HG03175 (cell line): Measurements from ENCODE around the gene RUNX1.

Experiments used
- ATAC-seq: cut with Tn5 transposase; IDR thresholded peaks from one replicate; pipeline ENCODE4 v1.9.1; 2021; ENCODE audit warnings: mild to moderate bottlenecking, moderate library complexity; ENCODE audit not compliant: unreplicated experiment

RUNX1 gene

DNA sequence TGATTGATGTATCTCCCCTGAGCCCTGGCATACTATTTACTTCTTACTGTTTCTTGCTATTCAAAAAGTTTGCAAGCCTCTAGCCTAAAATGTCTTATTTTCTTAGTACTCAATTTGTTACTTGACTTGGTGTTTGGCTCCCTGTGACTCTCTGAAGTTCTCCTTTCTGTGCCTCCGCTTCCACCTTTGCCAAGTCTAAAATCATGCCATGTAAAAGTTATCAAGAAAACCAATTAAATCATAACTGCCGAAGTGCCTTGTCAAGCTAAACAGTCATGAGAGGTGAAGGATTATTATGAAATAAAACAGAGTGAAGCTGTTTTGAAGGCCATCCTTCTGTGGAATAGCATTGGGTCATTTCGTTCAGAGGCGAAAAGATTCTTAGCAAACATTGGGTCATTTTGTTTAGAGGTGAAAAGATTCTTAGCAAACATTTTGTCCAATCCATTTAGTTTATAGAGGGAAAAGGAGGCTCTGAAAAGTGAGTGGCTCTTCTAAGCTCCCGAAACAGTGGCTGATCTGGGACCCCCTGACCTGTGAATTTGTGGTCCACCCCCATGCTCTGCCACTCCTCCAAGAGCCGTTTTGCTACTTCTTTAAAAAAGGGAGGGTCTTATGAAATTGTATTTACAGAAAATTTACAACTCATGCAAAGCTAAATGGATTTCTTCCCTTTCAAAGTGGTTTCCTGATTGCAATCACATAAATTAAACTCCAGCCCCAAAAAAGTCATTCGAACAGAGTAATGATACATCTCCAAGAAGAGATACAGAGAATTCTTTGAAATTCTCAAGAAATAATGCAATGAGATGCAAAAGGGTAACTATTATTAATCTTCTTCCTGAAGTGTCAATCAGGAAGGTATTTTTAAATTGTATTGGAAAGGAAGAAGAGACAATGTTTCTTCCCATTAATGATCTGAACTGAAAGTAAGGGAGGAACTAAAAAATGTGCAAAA is 141.4 kb downstream of the RUNX1 start:
- ATAC-seq, result no peak

DNA sequence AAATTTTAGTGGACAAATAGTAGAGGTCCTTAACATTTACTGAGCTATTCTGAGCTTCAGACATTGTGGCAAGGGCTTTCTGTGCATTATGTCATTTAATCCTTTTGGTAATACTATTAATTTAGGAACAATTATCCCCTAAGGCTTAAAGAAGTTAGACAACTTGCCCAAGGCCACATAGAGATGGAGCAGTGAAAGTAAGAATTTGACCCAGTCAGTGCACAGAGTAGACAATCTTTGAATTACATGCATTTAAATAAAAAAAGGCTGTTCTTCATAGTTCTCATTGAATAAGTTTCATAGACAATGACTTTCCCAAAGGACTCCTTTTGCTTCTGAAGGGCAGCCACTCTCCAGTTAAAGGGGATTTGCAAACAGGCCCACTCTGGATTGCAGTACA is 142.7 kb downstream of the RUNX1 start:
- no peak for ATAC-seq

DNA sequence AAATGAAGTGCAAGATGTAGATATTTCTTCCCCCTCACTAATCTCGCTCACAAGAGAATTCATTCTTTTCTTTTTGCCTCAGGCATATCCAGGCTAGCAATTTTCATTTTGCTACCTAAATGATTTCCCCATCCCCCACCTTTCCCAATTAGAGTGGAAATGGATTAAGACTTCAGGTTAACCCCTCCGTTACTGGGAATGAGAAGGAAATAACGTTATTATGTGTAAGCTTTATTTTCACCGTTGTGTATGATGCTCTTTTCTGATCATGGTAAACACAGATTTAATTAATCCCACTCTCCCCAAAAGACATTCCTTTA is 143.9 kb downstream of the RUNX1 start:
- ATAC-seq, result no peak

DNA sequence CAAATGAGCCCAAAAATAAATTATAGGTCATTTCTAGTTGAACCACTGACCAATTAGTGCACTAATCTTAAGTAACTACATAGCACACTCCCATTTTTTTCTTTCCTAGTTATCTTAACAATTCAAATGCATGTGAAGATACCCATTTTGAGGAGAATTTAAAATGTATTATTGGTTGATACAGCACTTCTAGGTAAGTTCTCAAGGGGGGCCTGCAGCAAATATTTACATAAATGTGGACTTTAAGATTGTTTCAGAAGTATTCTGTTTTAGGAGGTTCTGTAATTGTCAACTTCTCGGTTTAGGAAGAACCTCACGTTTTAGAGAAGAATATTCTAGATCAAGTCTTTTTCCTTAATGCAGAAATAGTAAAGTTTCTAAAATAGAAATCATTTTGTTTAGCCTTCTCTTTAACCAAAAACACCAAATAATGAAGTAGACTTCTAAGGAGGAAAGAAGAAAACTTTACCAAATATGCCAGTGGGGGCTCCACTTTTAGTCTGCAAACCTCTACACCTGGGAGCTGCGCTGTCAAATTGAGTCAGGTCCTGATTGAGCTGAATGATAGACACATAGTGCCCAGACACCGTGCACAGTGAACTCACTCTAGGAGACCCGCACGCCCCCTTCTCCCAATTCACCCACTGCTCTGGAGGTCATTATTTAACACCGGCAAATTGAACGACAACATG is 144.4 kb downstream of the RUNX1 start:
- no peak for ATAC-seq

DNA sequence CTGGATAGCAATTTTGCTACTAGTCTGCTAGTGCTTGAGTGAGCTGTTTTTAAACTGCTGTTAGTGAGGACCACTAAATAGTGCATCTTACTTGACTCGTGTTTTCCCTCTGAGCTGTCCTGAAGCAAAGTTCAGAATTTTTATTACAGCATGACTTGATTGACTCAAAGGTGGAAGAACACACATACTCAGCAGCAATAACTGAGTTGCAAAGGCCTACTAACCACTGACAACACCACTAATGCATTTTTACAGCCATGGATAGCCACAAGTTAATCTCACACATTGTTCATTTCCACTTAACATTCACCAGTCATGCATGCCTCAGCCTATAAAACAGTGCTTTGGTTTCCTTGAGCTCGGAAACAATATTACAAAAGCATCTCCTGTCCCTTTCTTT is 148.7 kb downstream of the RUNX1 start:
- no peak for ATAC-seq

DNA sequence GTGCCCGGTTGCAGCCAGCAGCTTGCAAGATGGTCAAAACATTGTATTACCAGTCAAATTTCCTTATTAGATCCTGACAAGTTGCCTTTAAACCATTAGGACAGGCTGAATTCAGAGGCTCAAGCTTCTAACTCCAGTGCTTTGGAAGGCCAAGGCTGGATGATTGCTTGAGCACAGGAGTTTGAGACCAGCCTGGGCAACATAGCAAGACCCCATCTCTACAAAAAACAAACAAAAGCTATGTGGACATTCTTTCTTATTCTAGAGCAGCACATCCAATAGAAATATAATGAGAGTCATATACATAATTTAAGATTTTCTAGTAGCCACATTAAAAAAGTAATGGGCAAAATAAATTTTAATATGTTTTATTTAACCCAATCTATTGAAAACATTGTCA is 149.3 kb downstream of the RUNX1 start:
- no peak for ATAC-seq

DNA sequence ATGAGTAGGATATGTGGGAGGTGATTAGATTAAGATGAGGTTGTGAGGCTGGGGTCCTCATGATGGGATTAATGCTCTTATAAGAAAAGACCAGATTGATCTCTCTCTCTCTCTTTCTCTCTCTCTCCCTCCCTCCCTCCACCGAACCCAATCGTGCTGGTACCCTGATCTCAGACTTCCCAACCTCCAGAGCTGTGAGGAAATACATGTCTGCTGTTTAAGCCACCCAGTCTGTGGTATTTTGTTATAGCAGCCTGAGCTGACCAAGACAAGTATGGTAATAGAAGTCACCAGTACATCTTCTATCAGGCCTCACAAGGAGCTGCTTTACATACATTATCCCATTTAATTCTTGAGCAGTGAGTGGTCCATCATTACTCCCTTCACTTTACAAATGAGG is 149.8 kb downstream of the RUNX1 start:
- ATAC-seq, result no peak

DNA sequence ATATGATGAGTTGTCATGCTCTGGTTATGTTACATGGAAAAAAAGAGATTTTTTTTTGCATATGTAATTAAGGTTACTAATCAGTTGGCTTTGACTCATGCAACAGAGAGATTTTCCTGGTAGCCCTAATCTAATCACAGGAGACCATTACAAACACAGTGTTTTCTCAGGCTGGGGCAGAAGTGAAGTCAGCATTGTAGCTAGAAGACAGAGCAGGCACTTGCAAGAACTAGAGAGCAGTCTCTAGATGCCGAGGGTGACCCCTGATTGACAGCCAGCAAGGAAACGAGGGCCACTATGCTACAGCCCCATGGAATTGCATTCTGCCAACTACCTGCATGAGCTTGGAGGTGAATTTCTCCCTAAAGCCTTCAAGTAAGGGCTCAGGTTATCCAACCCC is 151.3 kb downstream of the RUNX1 start:
- ATAC-seq, result no peak

DNA sequence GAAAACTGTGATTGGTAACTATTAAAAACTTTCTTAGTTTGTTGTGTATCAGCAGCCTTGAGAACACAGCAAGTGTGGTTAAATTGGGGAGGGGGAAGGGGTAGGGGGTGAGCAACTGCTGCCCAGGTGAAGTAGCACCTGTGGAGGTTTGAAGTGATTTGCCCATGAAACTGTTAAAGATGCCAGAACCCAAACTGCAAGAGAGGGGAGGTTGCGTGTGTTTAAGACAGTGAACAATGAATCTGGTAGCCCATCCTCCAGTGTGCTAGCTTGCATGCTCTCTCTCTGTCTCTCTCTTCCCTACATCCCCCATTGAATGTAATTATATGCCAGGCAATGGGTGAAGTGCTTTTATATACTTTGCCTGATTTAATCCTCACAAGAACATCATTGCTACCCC is 154.7 kb downstream of the RUNX1 start:
- ATAC-seq, result no peak

DNA sequence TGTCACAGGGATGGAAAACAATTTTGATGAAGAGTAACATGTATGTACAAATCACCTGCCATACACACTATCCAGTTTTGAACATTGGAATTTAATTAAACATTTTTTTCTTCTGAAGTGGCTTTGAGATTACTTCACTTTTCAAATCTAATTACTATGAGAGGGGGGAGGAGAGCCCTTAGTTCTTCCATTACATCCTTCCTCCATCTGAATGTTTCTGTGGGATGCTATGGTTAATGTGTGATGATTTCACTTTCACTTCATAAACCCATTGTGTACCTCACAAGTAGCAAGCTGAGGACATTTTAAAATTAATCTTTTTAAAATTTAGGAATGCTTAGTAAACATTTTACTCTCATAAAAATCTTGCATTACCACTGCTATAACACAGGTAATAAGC is 156.9 kb downstream of the RUNX1 start:
- no peak for ATAC-seq

DNA sequence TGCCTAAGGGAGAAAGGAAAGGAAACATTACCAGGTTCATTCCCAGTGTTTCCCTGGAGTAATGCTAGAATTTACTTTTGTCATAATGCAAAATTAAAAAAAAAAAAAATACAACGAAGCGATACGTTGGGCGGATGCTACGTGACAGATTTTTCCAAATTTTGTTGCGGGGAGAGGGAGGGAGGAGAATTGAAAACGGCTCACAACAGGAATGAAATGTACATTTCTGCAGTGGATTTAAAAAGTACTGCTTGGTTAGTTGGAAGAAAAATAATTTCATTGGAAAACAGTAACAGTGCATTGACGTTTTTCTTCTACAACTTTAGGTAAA is 157.5 kb downstream of the RUNX1 start:
- ATAC-seq, result no peak

DNA sequence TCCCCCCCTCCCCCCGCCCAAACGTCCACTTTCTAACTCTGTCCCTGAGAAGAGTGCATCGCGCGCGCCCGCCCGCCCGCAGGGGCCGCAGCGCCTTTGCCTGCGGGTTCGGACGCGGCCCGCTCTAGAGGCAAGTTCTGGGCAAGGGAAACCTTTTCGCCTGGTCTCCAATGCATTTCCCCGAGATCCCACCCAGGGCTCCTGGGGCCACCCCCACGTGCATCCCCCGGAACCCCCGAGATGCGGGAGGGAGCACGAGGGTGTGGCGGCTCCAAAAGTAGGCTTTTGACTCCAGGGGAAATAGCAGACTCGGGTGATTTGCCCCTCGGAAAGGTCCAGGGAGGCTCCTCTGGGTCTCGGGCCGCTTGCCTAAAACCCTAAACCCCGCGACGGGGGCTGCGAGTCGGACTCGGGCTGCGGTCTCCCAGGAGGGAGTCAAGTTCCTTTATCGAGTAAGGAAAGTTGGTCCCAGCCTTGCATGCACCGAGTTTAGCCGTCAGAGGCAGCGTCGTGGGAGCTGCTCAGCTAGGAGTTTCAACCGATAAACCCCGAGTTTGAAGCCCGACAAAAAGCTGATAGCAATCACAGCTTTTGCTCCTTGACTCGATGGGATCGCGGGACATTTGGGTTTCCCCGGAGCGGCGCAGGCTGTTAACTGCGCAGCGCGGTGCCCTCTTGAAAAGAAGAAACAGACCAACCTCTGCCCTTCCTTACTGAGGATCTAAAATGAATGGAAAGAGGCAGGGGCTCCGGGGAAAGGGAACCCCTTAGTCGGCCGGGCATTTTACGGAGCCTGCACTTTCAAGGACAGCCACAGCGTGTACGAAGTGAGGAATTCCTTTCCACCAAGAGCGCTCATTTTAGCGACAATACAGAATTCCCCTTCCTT is 158.1 kb downstream of the RUNX1 start:
- no peak for ATAC-seq

DNA sequence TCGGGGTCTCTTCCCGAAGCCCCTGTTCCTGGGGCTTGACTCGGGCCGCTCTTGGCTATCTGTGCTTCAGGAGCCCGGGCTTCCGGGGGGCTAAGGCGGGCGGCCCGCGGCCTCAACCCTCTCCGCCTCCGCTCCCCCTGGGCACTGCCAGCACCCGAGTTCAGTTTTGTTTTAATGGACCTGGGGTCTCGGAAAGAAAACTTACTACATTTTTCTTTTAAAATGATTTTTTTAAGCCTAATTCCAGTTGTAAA is 158.7 kb downstream of the RUNX1 start:
- no peak for ATAC-seq

DNA sequence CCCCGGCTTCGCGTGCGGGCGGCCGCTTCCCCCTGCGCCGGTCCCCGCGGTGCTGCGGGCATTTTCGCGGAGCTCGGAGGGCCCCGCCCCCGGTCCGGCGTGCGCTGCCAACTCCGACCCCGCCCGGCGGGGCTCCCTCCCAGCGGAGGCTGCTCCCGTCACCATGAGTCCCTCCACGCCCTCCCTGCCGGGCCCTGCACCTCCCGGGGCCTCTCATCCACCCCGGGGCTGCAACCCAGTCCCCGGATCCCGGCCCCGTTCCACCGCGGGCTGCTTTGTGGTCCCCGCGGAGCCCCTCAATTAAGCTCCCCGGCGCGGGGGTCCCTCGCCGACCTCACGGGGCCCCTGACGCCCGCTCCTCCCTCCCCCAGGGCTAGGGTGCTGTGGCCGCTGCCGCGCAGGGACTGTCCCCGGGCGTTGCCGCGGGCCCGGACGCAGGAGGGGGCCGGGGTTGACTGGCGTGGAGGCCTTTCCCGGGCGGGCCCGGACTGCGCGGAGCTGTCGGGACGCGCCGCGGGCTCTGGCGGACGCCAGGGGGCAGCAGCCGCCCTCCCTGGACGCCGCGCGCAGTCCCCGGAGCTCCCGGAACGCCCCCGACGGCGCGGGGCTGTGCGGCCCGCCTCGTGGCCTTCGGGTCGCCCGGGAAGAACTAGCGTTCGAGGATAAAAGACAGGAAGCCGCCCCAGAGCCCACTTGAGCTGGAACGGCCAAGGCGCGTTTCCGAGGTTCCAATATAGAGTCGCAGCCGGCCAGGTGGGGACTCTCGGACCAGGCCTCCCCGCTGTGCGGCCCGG is 159.2 kb downstream of the RUNX1 start:
- peak; percentile 48 for ATAC-seq

DNA sequence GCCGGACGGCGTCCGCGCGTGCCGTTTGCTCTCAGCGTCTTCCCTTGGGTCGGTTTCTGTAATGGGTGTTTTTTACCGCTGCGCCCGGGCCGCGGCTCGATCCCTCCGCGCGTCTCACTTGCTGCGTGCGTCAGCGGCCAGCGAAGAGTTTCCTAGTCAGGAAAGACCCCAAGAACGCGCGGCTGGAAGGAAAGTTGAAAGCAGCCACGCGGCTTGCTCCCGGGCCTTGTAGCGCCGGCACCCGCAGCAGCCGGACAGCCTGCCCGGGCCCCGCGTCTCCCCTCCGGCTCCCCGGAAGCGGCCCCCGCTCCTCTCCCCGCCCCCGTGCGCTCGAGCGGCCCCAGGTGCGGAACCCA is 159.8 kb downstream of the RUNX1 start:
- ATAC-seq, result no peak

DNA sequence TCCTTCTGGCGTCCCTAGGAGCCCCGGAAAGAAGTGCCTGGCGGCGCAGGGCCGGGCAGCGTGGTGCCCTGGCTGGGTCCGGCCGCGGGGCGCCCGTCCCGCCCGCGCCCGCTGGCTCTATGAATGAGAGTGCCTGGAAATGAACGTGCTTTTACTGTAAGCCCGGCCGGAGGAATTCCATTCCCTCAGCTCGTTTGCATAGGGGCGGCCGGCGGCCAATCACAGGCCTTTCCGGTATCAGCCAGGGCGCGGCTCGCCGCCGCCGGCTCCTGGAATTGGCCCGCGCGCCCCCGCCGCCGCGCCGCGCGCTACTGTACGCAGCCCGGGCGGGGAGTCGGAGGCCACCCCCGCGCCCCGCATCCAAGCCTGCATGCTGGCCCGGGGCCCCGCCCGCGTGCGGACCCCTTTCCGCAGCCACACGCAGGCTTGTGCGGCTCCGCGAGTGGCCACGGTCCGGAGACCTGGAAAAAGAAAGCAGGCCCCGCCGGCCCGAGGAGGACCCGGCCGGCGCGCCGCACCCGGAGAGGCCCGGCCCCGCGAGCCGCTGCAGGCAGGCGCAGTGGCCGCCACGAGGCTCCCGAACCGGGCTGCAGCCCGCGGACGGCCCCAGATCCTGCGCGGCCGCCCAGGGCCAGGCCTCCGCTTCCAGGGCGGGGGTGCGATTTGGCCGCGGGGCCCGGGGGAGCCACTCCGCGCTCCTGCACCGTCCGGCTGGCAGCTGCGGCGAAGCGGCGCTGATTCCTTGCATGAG is 160.4 kb downstream of the RUNX1 start:
- peak; percentile 54 for ATAC-seq

DNA sequence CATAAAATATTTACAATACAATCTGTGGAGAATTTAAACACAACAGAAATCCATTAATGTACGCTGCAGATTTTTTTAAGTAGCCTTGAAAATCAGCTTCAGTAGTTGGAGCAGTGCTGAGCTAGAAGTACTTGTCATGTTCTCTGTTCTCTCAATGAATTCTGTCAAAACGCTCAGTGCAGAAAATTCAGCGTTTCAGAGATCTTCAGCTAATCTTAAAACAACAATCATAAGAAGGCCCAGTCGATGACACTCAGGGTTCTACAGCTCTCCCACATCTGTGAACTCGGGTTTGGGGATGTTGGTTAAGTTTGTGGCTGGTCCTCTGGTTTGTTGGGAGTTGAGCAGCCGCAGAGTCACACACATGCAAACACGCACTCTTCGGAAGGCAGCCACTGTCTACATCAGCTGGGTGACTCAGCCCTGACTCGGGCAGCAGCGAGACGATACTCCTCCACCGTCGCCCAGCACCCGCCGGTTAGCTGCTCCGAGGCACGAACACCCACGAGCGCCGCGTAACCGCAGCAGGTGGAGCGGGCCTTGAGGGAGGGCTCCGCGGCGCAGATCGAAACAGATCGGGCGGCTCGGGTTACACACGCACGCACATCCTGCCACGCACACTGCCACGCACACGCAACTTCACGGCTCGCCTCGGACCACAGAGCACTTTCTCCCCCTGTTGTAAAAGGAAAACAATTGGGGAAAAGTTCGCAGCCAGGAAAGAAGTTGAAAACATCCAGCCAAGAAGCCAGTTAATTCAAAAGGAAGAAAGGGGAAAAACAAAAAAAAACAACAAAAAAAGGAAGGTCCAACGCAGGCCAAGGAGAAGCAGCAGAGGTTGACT is 161.2 kb downstream of the RUNX1 start:
- peak; percentile 31 for ATAC-seq

DNA sequence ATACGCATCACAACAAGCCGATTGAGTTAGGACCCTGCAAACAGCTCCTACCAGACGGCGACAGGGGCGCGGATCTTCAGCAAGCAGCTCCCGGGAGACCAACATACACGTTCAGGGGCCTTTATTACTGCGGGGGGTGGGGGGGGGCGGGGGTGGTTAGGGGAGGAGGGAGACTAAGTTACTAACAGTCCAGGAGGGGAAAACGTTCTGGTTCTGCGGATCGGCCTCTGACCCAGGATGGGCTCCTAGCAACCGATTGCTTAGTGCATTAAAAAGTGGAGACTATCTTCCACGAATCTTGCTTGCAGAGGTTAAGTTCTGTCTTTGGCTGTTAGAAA is 162.0 kb downstream of the RUNX1 start:
- no peak for ATAC-seq

DNA sequence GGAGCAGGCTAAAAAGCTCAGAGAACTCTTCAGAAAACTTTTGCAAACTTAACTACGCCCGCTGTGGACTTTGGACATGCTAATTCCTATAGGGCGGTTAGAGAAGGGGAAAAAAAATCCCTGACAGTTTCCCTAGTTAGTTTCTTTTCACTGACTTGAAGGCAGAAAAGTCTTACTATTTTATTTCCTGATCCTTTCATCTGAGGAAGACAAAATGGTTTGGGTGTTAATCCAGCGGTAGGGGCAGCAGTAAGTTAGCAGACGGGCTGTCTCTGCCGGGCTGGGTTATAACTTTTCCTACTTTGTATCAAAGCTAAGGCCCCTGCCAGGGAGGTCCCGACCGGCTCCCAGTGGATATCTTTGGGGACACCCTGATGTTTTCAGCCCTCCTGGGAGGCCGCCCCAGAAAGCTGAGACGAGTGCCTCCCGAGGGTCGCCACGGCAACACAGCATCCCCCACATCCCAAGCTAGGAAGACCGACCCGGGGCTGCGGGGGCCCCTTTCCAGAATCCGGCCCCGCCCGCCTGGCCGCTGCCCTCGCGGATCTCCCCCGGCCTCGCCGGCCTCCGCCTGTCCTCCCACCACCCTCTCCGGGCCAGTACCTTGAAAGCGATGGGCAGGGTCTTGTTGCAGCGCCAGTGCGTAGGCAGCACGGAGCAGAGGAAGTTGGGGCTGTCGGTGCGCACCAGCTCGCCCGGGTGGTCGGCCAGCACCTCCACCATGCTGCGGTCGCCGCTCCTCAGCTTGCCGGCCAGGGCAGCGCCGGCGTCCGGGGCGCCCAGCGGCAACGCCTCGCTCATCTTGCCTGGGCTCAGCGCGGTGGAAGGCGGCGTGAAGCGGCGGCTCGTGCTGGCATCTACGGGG is 162.6 kb downstream of the RUNX1 start:
- no peak for ATAC-seq
